K562 (cell line): ENCODE results near the gene DENND2C. TPM values are rescaled to one million over a fixed set of nuclear protein-coding genes. Genes with fewer than 3 reads are reported as not detected.

ENCODE experiments used
- ATAC-seq: fragments of 200-7000 bp; cut with Tn5 transposase; 3 replicates; pipeline ENCODE4 v1.9.1; 2020; ENCODE audit warnings: moderate library complexity
- BruUV-seq: library from RNA; stranded (reverse); fragments of 400-500 nt; replicated peaks from 2 replicates; lab custom pipeline; 2021; lab: Mats Ljungman, UMichigan
- CTCF ChIA-PET: fragments of 300-600 bp; formaldehyde crosslinking; extraction: SDS; loops from one replicate; lab custom pipeline; 2021; ENCODE audit warnings: low intra/inter-chr PET ratio; lab: Yijun Ruan, JAX
- POLR2A ChIA-PET: fragments of 300-600, 350-650 bp; sonication (Branson Sonifier 250); formaldehyde crosslinking; extraction: SDS; loops from one replicate; lab custom pipeline; 2021; ENCODE audit warnings: antibody characterized with exemption, inconsistent platforms; lab: Yijun Ruan, JAX
- DNase-seq, 4 experiments: peaks; one replicate each; pipeline versions ENCODE4 v3.0.0 to v3.0.0-alpha.2; 2011 to 2018; ENCODE audit warnings: low spot score in 3 of 4, mixed read lengths in 3 of 4; ENCODE audit errors: extremely low read depth in 1 of 4
- FAIRE-seq: peaks from 2 replicates; lab custom pipeline; 2011; peaks lifted over from hg19 to GRCh38; lab: Jason Lieb, UNC
- H2AFZ ChIP-seq: 2 replicates; pipeline ENCODE4 v1.6.0; 2011; ENCODE audit warnings: low read depth, low read length, control low read depth, inconsistent platforms
- H3K27ac ChIP-seq: fragments of 200-600 bp; 3 replicates; pipeline ENCODE4 v1.8.0; 2011; ENCODE audit warnings: low read depth, mild to moderate bottlenecking, control low read depth, inconsistent platforms, low read length, moderate library complexity, mixed read lengths; ENCODE audit errors: extremely low read depth
- H3K27me3 ChIP-seq, 2 experiments: fragments of 300-600 bp in 1 of 2; 2 replicates in 1 of 2; 3 replicates in 1 of 2; pipeline versions ENCODE4 v1.6.0 to v1.8.0; 2011; ENCODE audit warnings: inconsistent platforms in 2 of 2, low read length in 2 of 2, mild to moderate bottlenecking in 1 of 2, mixed read lengths in 1 of 2, moderate library complexity in 1 of 2; ENCODE audit not compliant: control insufficient read depth in 2 of 2, insufficient read depth in 2 of 2
- H3K36me3 ChIP-seq: fragments of 300-600 bp; 3 replicates; pipeline ENCODE4 v1.8.0; 2011; ENCODE audit warnings: mild to moderate bottlenecking, low read length, inconsistent platforms; ENCODE audit not compliant: control insufficient read depth, insufficient read depth
- H3K4me1 ChIP-seq, 2 experiments: fragments of 200-600 bp in 1 of 2; replicated peaks in 1 of 2; 2 replicates in 1 of 2; 3 replicates in 1 of 2; pipeline versions ENCODE4 v1.5.1 to v1.8.0; 2011; ENCODE audit warnings: inconsistent platforms in 2 of 2, low read length in 2 of 2, mild to moderate bottlenecking in 1 of 2, mixed read lengths in 1 of 2, moderate library complexity in 1 of 2; ENCODE audit not compliant: control insufficient read depth in 2 of 2, insufficient read depth in 2 of 2
- H3K4me2 ChIP-seq: 2 replicates; pipeline ENCODE4 v1.6.1; 2011; ENCODE audit warnings: low read length, control low read depth, inconsistent platforms, mixed read lengths; ENCODE audit not compliant: insufficient read depth
- H3K4me3 ChIP-seq: fragments of 200-600 bp; sonication (generic), shearing (Covaris generic); 2 replicates; pipeline ENCODE4 v1.5.1; 2016; ENCODE audit warnings: control low read depth, inconsistent platforms
- H3K79me2 ChIP-seq: fragments of 200-600 bp; 3 replicates; pipeline ENCODE4 v1.8.0; 2011; ENCODE audit warnings: low read length, inconsistent platforms; ENCODE audit not compliant: control insufficient read depth, insufficient read depth
- H3K9ac ChIP-seq, 2 experiments: 2 replicates each; pipeline versions ENCODE4 v1.6.0 to v1.6.1; 2011; ENCODE audit warnings: low read depth in 2 of 2, low read length in 2 of 2, control low read depth in 1 of 2, inconsistent platforms in 1 of 2, mild to moderate bottlenecking in 1 of 2, mixed read lengths in 1 of 2; ENCODE audit not compliant: insufficient read depth in 1 of 2
- H3K9me1 ChIP-seq: one replicate; pipeline ENCODE4 v1.6.0; 2011; ENCODE audit warnings: inconsistent platforms, mild to moderate bottlenecking, low read length, moderate library complexity; ENCODE audit not compliant: control insufficient read depth, insufficient read depth
- H3K9me3 ChIP-seq: replicated peaks from 2 replicates; pipeline ENCODE4 v1.5.1; 2011; ENCODE audit warnings: low read depth, low read length, inconsistent platforms; ENCODE audit not compliant: control insufficient read depth, insufficient read depth
- H4K20me1 ChIP-seq: replicated peaks from 2 replicates; pipeline ENCODE4 v1.6.1; 2011; ENCODE audit warnings: low read length, inconsistent platforms, mixed read lengths; ENCODE audit not compliant: control insufficient read depth, insufficient read depth
- GTF2A2 ChIP-seq: IDR thresholded peaks from 2 replicates; pipeline ENCODE4 v1.6.1; 2016; ENCODE audit warnings: mild to moderate bottlenecking, missing genetic modification characterization, missing compliant biosample characterization
- ILF3 ChIP-seq: fragments of 450-650 bp; IDR thresholded peaks from 2 replicates; pipeline ENCODE4 v1.6.1; 2018; ENCODE audit warnings: antibody characterized with exemption, mild to moderate bottlenecking, moderate library complexity, borderline replicate concordance
- JUND ChIP-seq, 2 experiments: IDR thresholded peaks; 2 replicates in 1 of 2; 3 replicates in 1 of 2; pipeline ENCODE4 v1.6.1; 2011; ENCODE audit warnings: borderline replicate concordance in 2 of 2, low read depth in 2 of 2, low read length in 2 of 2, improper control_type of control experiment in 1 of 2, missing biosample characterization in 1 of 2, missing genetic modification characterization in 1 of 2, missing genetic modification reagents in 1 of 2
- KLF1 ChIP-seq: fragments of 450-650 bp; IDR thresholded peaks from 2 replicates; pipeline ENCODE4 v1.6.1; 2016; ENCODE audit warnings: missing genetic modification characterization, missing compliant biosample characterization
- MCM7 ChIP-seq, 2 experiments: fragments of 450-650 bp; IDR thresholded peaks; 2 replicates each; pipeline ENCODE4 v1.6.1; 2016 to 2018
- MITF ChIP-seq: IDR thresholded peaks from 2 replicates; pipeline ENCODE4 v1.6.1; 2014; ENCODE audit warnings: antibody characterized with exemption
- NCOA2 ChIP-seq, 2 experiments: fragments of 450-650 bp; IDR thresholded peaks; 2 replicates each; pipeline ENCODE4 v1.6.1; 2018; ENCODE audit warnings: mild to moderate bottlenecking in 2 of 2, moderate library complexity in 1 of 2; ENCODE audit not compliant: partially characterized antibody in 2 of 2
- NFATC3 ChIP-seq: fragments of 450-650 bp; IDR thresholded peaks from 2 replicates; pipeline ENCODE4 v1.6.1; 2017; ENCODE audit warnings: mild to moderate bottlenecking
- PHTF2 ChIP-seq: fragments of 250-450 bp; sonication (Bioruptor Pico); IDR thresholded peaks from 2 replicates; pipeline ENCODE4 v1.5.0; 2021; ENCODE audit warnings: mild to moderate bottlenecking
- POLR3A ChIP-seq: IDR thresholded peaks from 2 replicates; pipeline ENCODE4 v1.6.1; 2011; ENCODE audit warnings: borderline replicate concordance, mild to moderate bottlenecking, moderate library complexity; ENCODE audit not compliant: insufficient read length, insufficient read depth; ENCODE audit errors: extremely low read depth
- PRMT5 ChIP-seq: sonication (generic); formaldehyde crosslinking; IDR thresholded peaks from 2 replicates; pipeline ENCODE4 v1.5.0; 2020; ENCODE audit warnings: missing genetic modification reagents
- RFX7 ChIP-seq: fragments of 250-450 bp; sonication (Bioruptor Pico); IDR thresholded peaks from 2 replicates; pipeline ENCODE4 v1.5.1; 2021; ENCODE audit warnings: mild to moderate bottlenecking
- SIRT6 ChIP-seq: IDR thresholded peaks from one replicate; pipeline ENCODE4 v1.6.1; 2012; ENCODE audit warnings: low read depth, mild to moderate bottlenecking, control low read depth, inconsistent platforms, low read length, moderate library complexity
- SNRNP70 ChIP-seq: fragments of 200-400 bp; formaldehyde crosslinking; optimal IDR thresholded peaks from 2 replicates; pipeline ENCODE3; 2017; ENCODE audit warnings: low read depth, low read length
- TCF7L2 ChIP-seq: fragments of 150-350 bp; IDR thresholded peaks from 2 replicates; pipeline ENCODE4 v1.6.1; 2016; ENCODE audit warnings: low read depth, mild to moderate bottlenecking, low read length, moderate library complexity
- THRB ChIP-seq: fragments of 450-650 bp; formaldehyde crosslinking; conservative IDR thresholded peaks from 2 replicates; pipeline ENCODE4 v1.4.0; 2022; ENCODE audit warnings: mild to moderate bottlenecking, missing genetic modification characterization
- TSC22D4 ChIP-seq: fragments of 450-650 bp; IDR thresholded peaks from 2 replicates; pipeline ENCODE4 v1.6.1; 2016; ENCODE audit warnings: missing genetic modification characterization, missing biosample characterization, control low read depth
- ZNF184 ChIP-seq: sonication (generic); formaldehyde crosslinking; IDR thresholded peaks from 2 replicates; pipeline ENCODE4 v1.5.0; 2020; ENCODE audit warnings: missing genetic modification reagents
- ZNF354B ChIP-seq: fragments of 250-450 bp; sonication (Bioruptor Pico); IDR thresholded peaks from 2 replicates; pipeline ENCODE4 v1.4.0; 2020
- ZNF507 ChIP-seq: conservative IDR thresholded peaks from 2 replicates; pipeline ENCODE4 v1.6.1; 2017; ENCODE audit warnings: missing genetic modification characterization, missing compliant biosample characterization
- WGBS: fragments of 100-300 bp; shearing (Covaris generic); methylation state at CpG from one replicate; pipeline ENCODE4 v1.1.6; 2016; ENCODE audit warnings: low coverage, mixed read lengths; ENCODE audit not compliant: insufficient coverage; ENCODE audit errors: missing lambda C conversion rate; 5-methylcytosine and 5-hydroxymethylcytosine counted together
- in situ Hi-C: fragments of 300-500 bp; cut with MboI; formaldehyde crosslinking; loops from 4 replicates; pipeline ENCODE4 v1.15.0; 2018; ENCODE audit warnings: inconsistent platforms, mixed read lengths
- intact Hi-C: fragments of 100-400 bp; cut with micrococcal nuclease; formaldehyde crosslinking; loops from 2 replicates; pipeline ENCODE4 v1.14.2; 2022
- polyA plus RNA-seq, 8 experiments: library from polyadenylated mRNA; depleted of rRNA in 4 of 8; stranded (reverse) in 5 of 8; unstranded in 3 of 8; fragments of >200 nt; fragmentation: Nextera tagmentation in 2 of 8; fragmentation: Illumina TruSeq in 1 of 8; extraction: Ambion mirVana in 2 of 8; extraction: Trizol in 1 of 8; gene quantifications; 2 replicates each; pipeline versions ENCODE4 v1.2.1 to v1.2.3, GENCODE V29; 2011 to 2014; ENCODE audit warnings: inconsistent platforms in 1 of 8, missing spikeins in 1 of 8
- total RNA-seq, 7 experiments: library from RNA; depleted of rRNA in 6 of 7; stranded (reverse); fragments of >200 nt in 6 of 7; fragmentation: Illumina TruSeq in 2 of 7; extraction: Trizol in 2 of 7; gene quantifications; 2 replicates each; pipeline versions ENCODE4 v1.2.1 to v1.2.3, GENCODE V29; 2011 to 2021; ENCODE audit warnings: low replicate concordance in 1 of 7

DENND2C gene
- total and polyA plus RNA-seq, 9 of the 15 experiments (the other 6 are each of a cell fraction or from before 2014, with no cell fraction given) = 0.03 to 0.25 (median 0.14) TPM

GRCh38 chr1:114716304-114717170 is 46.7 kb upstream of the DENND2C start, which contains the start of gene NRAS:
Gene NRAS (minus strand): TSS chr1:114716771. CDS start chr1:114716160, 611 bp downstream.
- H3K9ac ChIP-seq = peak within 1 kb of the TSS; percentile 90 to 98
- peaks cover 30% of the 10 kb centered on the region for H3K79me2 ChIP-seq
- H3K27ac ChIP-seq = peak within 1 kb of the TSS; percentile 97
- H3K4me1 ChIP-seq = peaks cover 0 to 9% of the 10 kb centered on the region in 2 experiments; a peak in 2 of 5 replicates
- BruUV-seq = no TSS peak
- 0% methylated on average over 37 of the region's 38 CpGs for WGBS
- in situ Hi-C loops = no loop called here
- H4K20me1 ChIP-seq = no peaks in the 10 kb centered on the region
- H2AFZ ChIP-seq = peak within 1 kb of the TSS; percentile 97
- peak within 1 kb of the TSS; percentile 93 for H3K4me2 ChIP-seq
- CTCF ChIA-PET = interaction anchor here (1.4 kb wide), 1 partner anchor 370 kb away, joined by 8 read pairs; no protein-coding TSS in a partner anchor
- FAIRE-seq (peak; percentile 88), ATAC-seq (peak; percentile 97), DNase-seq (peak; percentile 96 to 98 (median 96))
- intact Hi-C loops = loop anchor here (2.0 kb wide), 2 partner anchors 18 to 40 kb away; partner anchors contain the start of gene CSDE1
- H3K36me3 ChIP-seq = peaks cover 88% of the 10 kb centered on the region
- H3K9me3 ChIP-seq = no peaks in the 10 kb centered on the region
- H3K27me3 ChIP-seq = no peaks in the 10 kb centered on the region
- H3K4me3 ChIP-seq = peak within 1 kb of the TSS; percentile 86
- H3K9me1 ChIP-seq = no peaks in the 10 kb centered on the region
- POLR2A ChIA-PET = interaction anchor here (0.6 to 2.9 kb wide), 16 partner anchors 9 to 426 kb away, joined by 3 to 25 read pairs (median 3); partner anchors contain the start of genes AMPD1, CSDE1 and SIKE1
- no peak for TF ChIP-seq ZNF507 (tag)
- no peak for TF ChIP-seq ZNF184 (CRISPR knock-in tag)
- peak; percentile 81 for TF ChIP-seq SIRT6
- TF ChIP-seq ILF3 = peak; percentile 81; the same call in 1 of the 2 replicates
- no peak for TF ChIP-seq POLR3A
- no peak for TF ChIP-seq TSC22D4 (tag)
- TF ChIP-seq TCF7L2 = peak; percentile 11; the same call in 1 of the 2 replicates
- no peak for TF ChIP-seq NCOA2 (IDR thresholded peaks at IDR 0.05; ENCODE audit: partially characterized antibody in 2 of 2)
- peak; percentile 60; the same call in 1 of the 2 replicates for TF ChIP-seq THRB (CRISPR knock-in tag)
- TF ChIP-seq SNRNP70 = no peak
- no peak for TF ChIP-seq PRMT5 (CRISPR knock-in tag)
- TF ChIP-seq RFX7 (CRISPR knock-in tag) = peak; percentile 23; the same call in 1 of the 2 replicates
- peak; percentile 95 for TF ChIP-seq KLF1 (tag)
- no peak for TF ChIP-seq ZNF354B
- TF ChIP-seq MCM7 (IDR thresholded peaks at IDR 0.05) = no peak
- TF ChIP-seq NFATC3 = no peak; the same call in 1 of the 2 replicates
- 0 out of 2 replicates have a peak, but pooled peaks have one; percentile 63 for TF ChIP-seq PHTF2 (CRISPR knock-in tag)
- peak; percentile 71 for TF ChIP-seq JUND (IDR thresholded peaks at IDR 0.05; ENCODE audit: borderline replicate concordance, low read depth, low read length)
- no peak; the same call in 2 of the 3 replicates for TF ChIP-seq JUND (tag; IDR thresholded peaks at IDR 0.05; ENCODE audit: borderline replicate concordance, low read depth, low read length)
- TF ChIP-seq MITF = peak; percentile 84
- TF ChIP-seq GTF2A2 (tag) = no peak
